Kasumi-1 (cell line): ENCODE measurements around the gene ENOX1.

ENCODE experiments used
- DNase-seq, 2 experiments: peaks; one replicate each; lab custom pipeline; 2025; lab: John Stamatoyannopoulos, UW

Gene ENOX1

GRCh38 chr13:43608400-43609137 is 178.2 kb downstream of the ENOX1 start:
- no peak for DNase-seq

DNA sequence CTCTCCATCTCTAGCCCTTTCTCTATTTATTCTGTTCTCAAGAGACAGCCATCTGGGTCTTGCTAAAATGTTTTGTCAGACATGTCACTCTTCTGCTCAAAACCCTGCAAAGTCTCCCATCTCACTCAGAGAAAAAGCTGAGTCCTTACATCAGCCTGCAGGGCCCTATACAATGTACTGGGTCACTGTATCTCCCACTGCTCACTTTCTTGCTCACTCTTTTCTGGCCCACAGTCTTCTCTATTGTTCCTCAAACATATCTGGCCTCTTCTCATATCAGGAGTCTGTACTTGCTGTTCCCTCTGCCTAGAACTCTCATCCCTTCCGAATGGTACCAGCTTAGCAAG is 189.2 kb downstream of the ENOX1 start:
- no peak for DNase-seq

- no peak for DNase-seq
Measured at GRCh38 chr13:43596924-43597598, 189.7 kb downstream of the ENOX1 start.

GRCh38 chr13:43596006-43596405 is 190.8 kb downstream of the ENOX1 start:
- DNase-seq = no peak

DNA sequence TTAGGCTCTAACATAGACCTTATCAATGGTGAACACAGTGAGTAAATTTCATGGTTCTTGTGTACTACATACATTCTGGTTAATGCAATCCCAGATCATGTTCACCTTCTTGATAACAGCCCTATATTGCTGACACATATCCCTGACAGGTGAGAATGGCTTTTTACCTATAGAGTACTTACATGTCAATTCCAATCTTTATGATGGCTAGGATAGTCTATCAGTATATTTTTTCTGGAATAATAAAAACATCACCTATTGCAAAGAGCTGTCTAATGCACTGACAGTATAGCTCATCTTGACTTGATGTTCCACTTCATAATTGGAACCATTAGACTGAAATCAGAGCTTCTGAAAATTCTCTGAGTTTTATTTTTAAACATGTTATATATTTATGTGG is 199.4 kb downstream of the ENOX1 start:
- no peak for DNase-seq

- DNase-seq = no peak
Measured at GRCh38 chr13:43584751-43585150, 202.0 kb downstream of the ENOX1 start.

DNA sequence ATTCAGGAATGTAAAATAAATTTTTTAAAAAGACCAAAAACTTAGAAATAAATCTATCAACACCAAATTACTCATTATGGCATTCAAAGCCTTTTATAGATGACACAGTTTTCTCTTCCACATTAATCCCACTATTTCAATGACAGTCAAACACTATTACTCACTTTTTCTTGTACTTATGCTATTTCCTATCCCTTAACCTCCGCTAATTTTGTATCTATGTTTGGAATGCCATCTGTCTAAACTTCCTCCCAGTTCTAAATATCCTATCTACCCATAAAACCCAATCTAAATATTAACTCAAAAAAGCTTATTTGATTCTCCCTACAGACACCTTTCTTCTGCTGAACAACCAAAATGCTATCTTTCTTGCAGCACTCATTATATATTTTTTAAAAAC is 203.5 kb downstream of the ENOX1 start:
- no peak for DNase-seq

- DNase-seq = no peak
Measured at GRCh38 chr13:43580280-43580679, 206.5 kb downstream of the ENOX1 start.

DNA sequence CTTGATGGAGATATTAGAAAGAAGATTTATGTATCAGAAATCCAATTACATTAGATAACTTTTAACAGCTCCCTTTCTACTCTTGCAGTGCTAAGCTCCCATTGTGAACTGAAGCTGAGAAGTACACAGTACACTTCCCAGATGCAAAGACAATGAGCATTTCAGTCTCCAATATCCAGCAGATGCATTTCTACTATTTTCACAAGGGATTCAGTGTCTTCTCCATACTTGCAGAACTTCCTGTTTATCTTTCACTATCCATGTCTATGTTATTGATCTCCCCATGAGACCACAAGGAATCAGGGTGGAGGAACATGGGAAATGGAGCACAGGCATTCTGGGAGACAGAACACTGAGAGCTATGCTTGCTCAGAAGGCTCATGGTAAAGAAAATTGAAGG is 207.5 kb downstream of the ENOX1 start:
- DNase-seq = no peak

- no peak for DNase-seq
Measured at GRCh38 chr13:43574605-43575004, 212.2 kb downstream of the ENOX1 start.

DNA sequence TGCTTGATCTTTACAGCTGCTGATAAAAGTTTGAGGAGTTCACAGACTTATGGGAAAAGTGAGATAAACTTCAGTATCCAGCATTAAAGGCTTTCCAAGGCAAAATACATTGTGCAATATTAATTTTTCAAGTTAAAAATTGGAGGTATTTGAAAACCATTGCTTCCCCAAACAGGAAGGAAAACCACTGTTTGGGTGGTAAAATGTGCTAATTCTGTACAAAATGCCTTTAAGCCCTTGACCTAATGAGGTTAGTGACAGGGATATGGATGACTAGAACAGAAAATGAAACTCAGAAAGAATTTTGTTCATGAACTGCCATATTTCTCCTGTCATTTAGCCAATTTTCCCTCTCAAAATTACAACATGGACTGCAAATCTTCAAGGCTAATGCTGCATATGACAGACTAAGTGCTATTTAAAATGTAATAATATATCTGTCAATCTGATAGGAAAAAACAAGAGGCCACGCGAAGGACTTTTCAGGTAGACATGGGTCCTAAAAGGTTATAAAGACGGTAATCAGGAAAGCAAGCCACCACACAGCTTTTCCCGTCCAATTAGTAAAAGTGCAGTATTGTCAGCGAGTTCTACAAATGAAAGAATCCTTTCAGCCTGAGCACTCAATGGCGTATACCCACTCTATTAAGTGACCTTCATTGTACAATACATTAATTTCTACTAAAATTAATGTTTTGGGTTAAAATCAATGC is 212.8 kb downstream of the ENOX1 start:
- peak; percentile 9 to 22 for DNase-seq

GRCh38 chr13:43573361-43573740 is 213.4 kb downstream of the ENOX1 start:
- no peak for DNase-seq

GRCh38 chr13:43572656-43573360 is 214.0 kb downstream of the ENOX1 start:
- DNase-seq = no peak

- no peak for DNase-seq
Measured at GRCh38 chr13:43569658-43570057, 217.1 kb downstream of the ENOX1 start.

- no peak for DNase-seq
Measured at GRCh38 chr13:43567608-43568007, 219.2 kb downstream of the ENOX1 start.

DNA sequence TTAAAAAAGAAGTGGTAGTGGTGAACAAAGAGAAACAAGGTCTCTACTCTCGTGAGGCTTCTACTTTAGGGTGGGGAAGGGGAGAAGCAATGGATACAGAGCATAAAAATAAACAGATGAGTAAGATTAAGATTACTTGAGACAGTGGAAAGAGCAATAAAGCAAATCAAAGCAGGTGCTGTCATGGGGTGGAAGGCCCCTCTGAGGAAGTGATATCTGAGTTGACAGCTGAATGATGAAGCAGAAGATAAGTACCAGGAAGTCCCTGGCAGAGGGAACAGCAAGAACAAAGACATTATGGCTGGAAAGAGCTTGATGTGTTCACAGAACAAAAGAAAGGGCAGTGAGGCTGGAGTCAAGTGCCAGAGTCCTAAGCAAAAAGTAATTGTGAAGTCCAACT is 221.8 kb downstream of the ENOX1 start:
- no peak for DNase-seq

GRCh38 chr13:43561081-43561480 is 225.7 kb downstream of the ENOX1 start:
- no peak for DNase-seq

DNA sequence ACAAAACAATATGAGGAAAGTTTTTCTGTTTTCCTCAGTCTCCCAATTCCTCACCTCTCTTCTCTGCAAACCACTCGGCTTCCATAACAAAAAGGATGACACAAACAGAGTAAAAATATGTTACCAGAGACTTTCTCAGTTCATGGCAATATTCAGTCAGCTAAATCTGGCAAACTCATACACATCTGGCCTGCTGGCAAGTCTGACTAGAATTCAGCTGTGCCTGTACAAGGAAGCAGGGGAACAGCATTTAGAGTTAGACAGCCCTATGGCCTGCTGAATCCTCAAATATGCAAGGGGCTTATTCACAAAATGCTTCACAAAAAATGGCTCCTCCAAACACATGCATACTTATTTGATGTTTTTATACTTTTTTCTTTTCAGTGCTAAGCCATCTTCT is 227.8 kb downstream of the ENOX1 start:
- no peak for DNase-seq

DNA sequence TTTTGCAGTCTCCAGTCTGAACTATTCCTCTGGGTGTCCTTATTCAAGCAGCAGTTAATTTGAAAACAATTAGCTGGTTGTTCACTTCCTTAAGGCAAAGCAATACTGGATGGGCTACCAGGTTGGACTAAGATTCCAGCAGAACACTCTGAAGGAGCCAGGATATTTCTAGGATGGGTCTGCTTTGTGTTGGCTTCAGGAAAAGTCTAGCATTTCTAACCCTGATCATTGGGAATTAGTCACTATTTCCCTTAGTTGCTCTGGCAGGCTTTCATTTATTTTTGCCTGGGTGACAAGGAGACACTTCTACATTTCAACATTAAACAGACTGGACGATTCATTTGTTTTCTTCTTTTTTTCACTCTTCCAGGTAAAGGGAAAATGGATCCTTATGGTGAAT is 228.4 kb downstream of the ENOX1 start:
- no peak for DNase-seq

- DNase-seq = no peak
Measured at GRCh38 chr13:43555667-43556066, 231.1 kb downstream of the ENOX1 start.

DNA sequence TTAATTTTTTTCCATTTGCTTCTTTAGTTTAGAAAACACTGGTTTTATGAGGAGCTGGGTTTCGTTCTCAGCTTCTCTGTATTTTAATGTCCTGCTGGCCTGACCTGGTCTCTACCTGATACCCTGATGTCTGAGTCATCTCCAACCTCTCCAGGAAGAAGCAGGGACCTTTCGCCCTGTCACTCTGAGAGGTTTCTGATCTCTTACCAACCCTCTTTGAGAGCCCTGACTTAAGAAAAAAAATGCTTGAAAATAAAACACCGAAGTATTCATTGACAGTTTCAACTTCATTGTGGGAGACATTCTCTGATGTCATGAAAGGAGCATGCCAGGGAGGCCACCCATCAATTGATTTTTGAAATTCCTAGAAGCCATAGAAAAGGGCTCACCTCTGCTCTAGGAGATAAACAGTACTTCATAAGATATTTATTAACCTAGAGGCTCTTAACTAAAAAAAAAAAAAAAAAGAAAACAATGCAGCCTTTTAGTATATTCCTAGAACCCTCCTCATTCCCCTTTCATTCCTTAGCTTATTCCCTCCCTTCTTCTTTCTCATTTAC is 234.8 kb downstream of the ENOX1 start:
- no peak for DNase-seq

- DNase-seq = no peak
Measured at GRCh38 chr13:43546816-43547215, 240.0 kb downstream of the ENOX1 start.
